Measurements from ENCODE around the gene FGR.
"Not testable (repeated sequence)": the region's sequence is repeated elsewhere in the genome, so short reads cannot be mapped to it uniquely, and the experiment has no call there.

Gene FGR

GRCh38 chr1:27634177-27634984 is 604 bp downstream of the FGR start:
- DNase-seq = peak; percentile 40

- no peak for DNase-seq
Measured at GRCh38 chr1:27633640-27634176, 1.3 kb downstream of the FGR start.

- DNase-seq = no peak
Measured at GRCh38 chr1:27633298-27633610, 1.7 kb downstream of the FGR start.

GRCh38 chr1:27632387-27633297 is 2.3 kb downstream of the FGR start:
- peak; percentile 56 for DNase-seq

GRCh38 chr1:27630859-27631491 is 4.0 kb downstream of the FGR start:
- no peak for DNase-seq

- no peak for DNase-seq
Measured at GRCh38 chr1:27628712-27629111, 6.3 kb downstream of the FGR start.

- not testable (repeated sequence) for DNase-seq
Measured at GRCh38 chr1:27627733-27628132, 7.3 kb downstream of the FGR start.

- DNase-seq = no peak
Measured at GRCh38 chr1:27627061-27627460, 7.9 kb downstream of the FGR start.

- DNase-seq = no peak
Measured at GRCh38 chr1:27626031-27626935, 8.7 kb downstream of the FGR start.

- DNase-seq = no peak
Measured at GRCh38 chr1:27624467-27625178, 10.4 kb downstream of the FGR start.

GRCh38 chr1:27623327-27624212 is 11.4 kb downstream of the FGR start:
- DNase-seq = no peak

- DNase-seq = no peak
Measured at GRCh38 chr1:27622828-27623227, 12.2 kb downstream of the FGR start.

- no peak for DNase-seq
Measured at GRCh38 chr1:27621051-27621920, 13.7 kb downstream of the FGR start.

- DNase-seq = not testable (repeated sequence)
Measured at GRCh38 chr1:27619782-27620438, 15.1 kb downstream of the FGR start.

- no peak for DNase-seq
Measured at GRCh38 chr1:27618341-27619082, 16.5 kb downstream of the FGR start.

GRCh38 chr1:27617420-27617819 is 17.6 kb downstream of the FGR start:
- no peak for DNase-seq

GRCh38 chr1:27616441-27616840 is 18.5 kb downstream of the FGR start:
- no peak for DNase-seq

Measured in stimulated activated naive CD4-positive, alpha-beta T cell treated with Interleukin-2 at 50 U/mL for 16 hours (primary cell).